Activated CD8-positive, alpha-beta memory T cell treated with anti-CD3 and anti-CD28 coated beads, Interleukin-2, amount 50 U/mL, for 1 hour (primary cell): ENCODE data around the gene CLRN3.

Experiments
- DNase-seq: peaks from one replicate; pipeline ENCODE4 v3.0.0-alpha.2; 2020; ENCODE audit errors: extremely low read depth

CLRN3 gene

GRCh38 chr10:127848226-127848625 is 44.5 kb downstream of the CLRN3 start:
- DNase-seq, result no peak

GRCh38 chr10:127845756-127846155 is 47.0 kb downstream of the CLRN3 start:
- no peak for DNase-seq

GRCh38 chr10:127840884-127841283 is 51.9 kb downstream of the CLRN3 start:
- DNase-seq, result no peak

DNA sequence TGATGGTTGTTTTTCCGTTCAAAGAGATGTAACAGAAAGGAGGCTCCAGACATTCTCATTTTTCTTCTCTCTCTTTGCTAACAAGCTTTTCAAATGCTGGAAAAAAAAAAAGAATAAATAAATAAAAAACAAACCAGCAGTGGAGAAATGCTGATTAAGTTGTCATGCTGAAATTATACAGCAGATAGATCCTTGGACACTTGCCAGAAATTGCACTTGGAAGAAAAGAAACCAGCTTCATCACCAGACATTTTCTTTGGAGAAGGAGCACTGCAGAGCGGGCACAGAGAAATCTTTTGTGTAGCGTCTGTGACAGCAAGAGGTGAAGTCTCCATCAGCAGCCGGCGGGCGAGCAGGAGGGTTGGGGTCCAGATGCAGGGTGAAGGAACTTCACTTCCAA is 55.8 kb downstream of the CLRN3 start:
- DNase-seq, result no peak

- no peak for DNase-seq
These were observed 56.6 kb downstream of the CLRN3 start for GRCh38 chr10:127836176-127836575.

- DNase-seq, result no peak
These were observed 58.0 kb downstream of the CLRN3 start for GRCh38 chr10:127834791-127835190.

GRCh38 chr10:127834221-127834620 is 58.5 kb downstream of the CLRN3 start:
- no peak for DNase-seq

- no peak for DNase-seq
These were observed 58.9 kb downstream of the CLRN3 start for GRCh38 chr10:127833804-127834203.

GRCh38 chr10:127832501-127832900 is 60.2 kb downstream of the CLRN3 start:
- no peak for DNase-seq

DNA sequence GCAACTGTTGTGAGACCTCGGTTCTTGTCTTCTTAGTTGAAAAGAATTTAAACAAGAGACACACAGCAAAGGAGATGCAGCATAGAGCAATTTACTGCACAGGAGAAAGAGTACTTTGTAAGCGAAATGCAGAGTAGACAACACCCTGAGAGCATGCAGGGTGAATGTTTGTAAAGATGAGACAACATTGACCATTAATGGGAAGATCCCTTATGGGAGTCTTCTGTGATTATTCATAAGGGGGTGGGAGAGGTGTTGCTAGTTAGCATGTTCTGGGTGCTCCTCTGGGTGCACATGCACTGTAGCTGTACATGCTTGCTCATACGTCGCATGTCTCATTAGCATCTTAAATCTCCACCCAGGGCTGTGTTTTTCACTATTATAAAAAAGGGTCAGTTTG is 62.3 kb downstream of the CLRN3 start:
- DNase-seq, result no peak
